Mesothelial cell of epicardium (in vitro differentiated cells): Measurements from ENCODE around the gene TGM2. TPM values are rescaled to one million over a fixed set of nuclear protein-coding genes. Genes with fewer than 3 reads are reported as not detected.

ENCODE experiments used
- DNase-seq, 2 experiments: peaks; one replicate each; pipeline ENCODE4 v3.0.0; 2021; ENCODE audit warnings: low spot score in 2 of 2; ENCODE audit not compliant: unreplicated experiment in 2 of 2
- H3K27ac Mint-ChIP-seq: 2 replicates; pipeline ENCODE4 v1.8.0; 2021; ENCODE audit warnings: mixed read lengths
- H3K27me3 Mint-ChIP-seq: 2 replicates; pipeline ENCODE4 v1.8.0; 2021; ENCODE audit warnings: low read depth, mixed read lengths
- H3K36me3 Mint-ChIP-seq: 2 replicates; pipeline ENCODE4 v1.8.0; 2021; ENCODE audit warnings: mixed read lengths
- H3K4me1 Mint-ChIP-seq: 2 replicates; pipeline ENCODE4 v1.8.0; 2021; ENCODE audit warnings: mixed read lengths
- H3K4me3 Mint-ChIP-seq: 2 replicates; pipeline ENCODE4 v1.8.0; 2021; ENCODE audit warnings: mild to moderate bottlenecking, moderate library complexity, mixed read lengths
- H3K9me3 Mint-ChIP-seq: 2 replicates; pipeline ENCODE4 v1.8.0; 2021; ENCODE audit warnings: mixed read lengths
- total RNA-seq: library from RNA; stranded (reverse); gene quantifications from 3 replicates; pipeline ENCODE4 v1.2.1, GENCODE V29; 2021
- TF ChIP-seq, protein P1 (sequence below): fragments of 200-600 bp; sonication (generic); IDR thresholded peaks from one replicate; pipeline ENCODE4 v1.5.0; 2021; ENCODE audit warnings: antibody characterized with exemption; ENCODE audit not compliant: unreplicated experiment

The TGM2 gene
- total RNA-seq, 1 donor from 2014 or later = 35.7 TPM

DNA sequence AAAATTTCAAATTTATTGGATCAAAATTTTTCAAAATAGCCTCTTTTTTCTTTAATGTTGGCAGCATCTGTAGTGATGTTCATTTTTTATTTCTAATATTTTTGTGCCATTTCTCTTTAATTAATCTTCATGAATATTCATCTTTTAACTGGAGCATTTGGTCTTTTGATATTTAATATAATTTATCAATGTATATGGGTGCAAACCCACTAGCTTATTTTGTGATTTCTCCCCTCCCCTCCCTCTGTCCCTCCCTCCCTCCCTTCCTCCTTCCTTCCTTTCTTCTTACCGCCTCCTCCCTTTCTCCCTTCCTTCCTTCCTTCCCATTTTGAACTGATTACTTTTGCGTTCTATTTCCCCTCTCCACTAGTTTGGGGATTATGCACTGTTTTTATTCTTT is 49.2 kb downstream of the TGM2 start:
- Mint-ChIP-seq H3K4me3 (no peak overlapping the region), H3K4me1 (peaks cover 20% of the 10 kb centered on the region), H3K27ac (no peak overlapping the region), H3K27me3 (no peaks in the 10 kb centered on the region), H3K36me3 (peaks cover 6% of the 10 kb centered on the region), H3K9me3 (peaks cover 16% of the 10 kb centered on the region)
- no peak for DNase-seq
- TF ChIP-seq, protein P1, sequence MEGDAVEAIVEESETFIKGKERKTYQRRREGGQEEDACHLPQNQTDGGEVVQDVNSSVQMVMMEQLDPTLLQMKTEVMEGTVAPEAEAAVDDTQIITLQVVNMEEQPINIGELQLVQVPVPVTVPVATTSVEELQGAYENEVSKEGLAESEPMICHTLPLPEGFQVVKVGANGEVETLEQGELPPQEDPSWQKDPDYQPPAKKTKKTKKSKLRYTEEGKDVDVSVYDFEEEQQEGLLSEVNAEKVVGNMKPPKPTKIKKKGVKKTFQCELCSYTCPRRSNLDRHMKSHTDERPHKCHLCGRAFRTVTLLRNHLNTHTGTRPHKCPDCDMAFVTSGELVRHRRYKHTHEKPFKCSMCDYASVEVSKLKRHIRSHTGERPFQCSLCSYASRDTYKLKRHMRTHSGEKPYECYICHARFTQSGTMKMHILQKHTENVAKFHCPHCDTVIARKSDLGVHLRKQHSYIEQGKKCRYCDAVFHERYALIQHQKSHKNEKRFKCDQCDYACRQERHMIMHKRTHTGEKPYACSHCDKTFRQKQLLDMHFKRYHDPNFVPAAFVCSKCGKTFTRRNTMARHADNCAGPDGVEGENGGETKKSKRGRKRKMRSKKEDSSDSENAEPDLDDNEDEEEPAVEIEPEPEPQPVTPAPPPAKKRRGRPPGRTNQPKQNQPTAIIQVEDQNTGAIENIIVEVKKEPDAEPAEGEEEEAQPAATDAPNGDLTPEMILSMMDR = no peak

DNA sequence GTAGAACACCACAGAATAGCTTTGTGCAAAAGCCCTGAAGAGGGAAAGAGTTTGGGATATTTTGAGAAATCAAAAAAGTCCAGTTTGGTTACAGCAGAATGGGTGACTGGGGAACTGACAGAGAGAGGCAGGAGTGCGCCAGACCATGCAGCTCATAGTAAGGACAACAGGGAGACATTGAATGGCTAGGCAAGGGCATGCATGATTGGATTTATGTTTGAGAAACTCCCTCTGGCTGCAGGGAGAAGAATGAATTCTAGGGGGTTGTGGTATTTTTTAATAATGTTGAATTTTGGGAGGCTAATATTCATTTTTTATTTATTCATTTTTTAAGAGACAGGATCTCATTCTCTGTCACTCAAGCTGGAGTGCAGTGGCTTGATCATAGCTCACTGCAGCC is 49.9 kb downstream of the TGM2 start:
- Mint-ChIP-seq H3K27ac (no peak overlapping the region), H3K36me3 (peaks cover 6% of the 10 kb centered on the region), H3K27me3 (no peaks in the 10 kb centered on the region), H3K9me3 (peaks cover 16% of the 10 kb centered on the region), H3K4me1 (peaks cover 24% of the 10 kb centered on the region), H3K4me3 (no peak overlapping the region)
- no peak for DNase-seq
- TF ChIP-seq, protein P1 = no peak

DNA sequence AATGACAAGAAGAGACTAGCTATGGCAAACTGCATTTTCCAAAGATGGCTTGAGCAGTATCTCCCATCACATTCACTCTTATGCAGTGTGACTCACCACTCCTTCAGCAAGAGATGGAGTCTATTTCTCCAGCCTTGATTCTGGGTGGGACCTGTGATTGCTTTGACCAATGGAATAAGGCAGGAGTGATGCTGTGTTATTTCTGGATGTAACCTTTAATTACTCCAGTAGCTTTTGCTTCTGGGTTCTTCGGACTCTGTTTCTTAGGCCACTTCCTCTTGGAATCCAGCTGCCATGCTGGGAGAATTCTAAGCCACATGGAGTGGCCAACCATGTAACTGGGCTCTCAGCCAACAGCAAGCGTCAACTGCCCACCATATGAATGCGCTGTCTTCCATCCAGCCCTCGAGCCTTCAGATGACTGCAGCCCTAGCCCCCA is 50.7 kb downstream of the TGM2 start:
- Mint-ChIP-seq H3K4me1 (peaks cover 31% of the 10 kb centered on the region), H3K27ac (no peak overlapping the region), H3K27me3 (no peaks in the 10 kb centered on the region), H3K4me3 (no peak overlapping the region), H3K9me3 (peaks cover 16% of the 10 kb centered on the region), H3K36me3 (peaks cover 6% of the 10 kb centered on the region)
- TF ChIP-seq, protein P1 = no peak
- no peak for DNase-seq

DNA sequence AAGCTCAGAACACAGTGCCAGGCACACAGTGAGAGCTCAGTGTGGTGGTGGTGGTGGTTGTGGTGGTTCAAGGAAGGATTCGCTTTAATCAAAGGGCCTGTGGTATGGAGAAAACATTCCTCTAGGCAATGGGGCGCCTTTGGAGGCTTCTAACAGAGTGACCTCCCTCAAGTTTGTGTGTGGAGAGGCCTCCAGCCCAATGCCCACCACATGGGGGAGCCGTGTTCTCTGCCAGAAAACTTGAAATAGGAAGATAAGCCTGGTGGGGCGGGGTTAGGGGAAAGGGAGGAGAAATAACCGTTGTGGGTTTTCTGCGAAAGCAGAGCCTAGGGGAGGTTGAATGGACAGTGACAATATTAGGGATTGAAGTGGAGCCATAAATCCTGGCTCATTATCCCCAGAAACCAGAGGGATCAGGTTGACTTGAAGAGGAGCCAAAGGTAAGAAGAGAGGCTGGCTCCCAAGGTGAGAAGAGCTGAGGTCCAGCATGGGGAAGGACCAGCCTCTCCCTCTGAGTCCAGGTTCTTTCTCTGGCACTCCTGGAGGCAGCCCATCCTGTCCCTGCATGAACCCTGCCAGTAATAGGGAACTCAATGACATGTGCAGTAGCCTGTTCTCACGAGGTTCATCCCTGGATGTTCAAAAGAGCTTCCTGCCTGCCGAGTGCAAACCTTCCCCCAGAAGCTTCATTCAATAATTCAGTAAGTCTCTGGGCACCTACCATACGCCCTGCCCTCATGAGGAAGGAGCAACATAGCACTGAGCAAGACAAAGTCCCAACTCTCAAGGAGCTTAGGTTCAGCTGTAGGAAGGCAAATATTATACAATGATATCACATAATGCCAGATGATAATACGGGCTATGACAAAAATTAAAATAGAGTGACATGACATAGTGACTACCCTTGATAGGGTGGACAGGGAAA is 51.4 kb downstream of the TGM2 start:
- TF ChIP-seq, protein P1 = no peak
- Mint-ChIP-seq H3K36me3 (peaks cover 6% of the 10 kb centered on the region), H3K9me3 (peaks cover 16% of the 10 kb centered on the region), H3K27me3 (no peaks in the 10 kb centered on the region), H3K4me3 (no peak overlapping the region), H3K27ac (no peak overlapping the region), H3K4me1 (peaks cover 38% of the 10 kb centered on the region)
- DNase-seq = no peak

DNA sequence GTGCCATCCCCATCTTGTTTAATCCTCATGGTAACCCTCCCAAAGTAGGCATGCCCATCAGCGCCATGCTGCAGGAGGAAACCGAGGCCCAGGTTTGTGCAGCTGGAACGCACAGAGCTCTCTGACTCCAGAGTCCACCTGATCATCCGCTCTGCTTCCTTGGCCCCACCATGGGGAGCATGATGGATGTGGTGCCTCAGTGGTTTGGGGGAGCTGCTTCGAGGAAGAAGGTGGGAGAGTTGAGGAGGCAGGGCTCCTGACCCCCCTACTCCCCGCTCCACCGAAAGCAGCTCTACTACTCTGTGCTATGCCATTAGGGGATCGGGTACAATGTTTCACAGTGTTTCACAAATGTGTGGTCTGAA is 52.2 kb downstream of the TGM2 start:
- peaks cover 16% of the 10 kb centered on the region for H3K9me3 Mint-ChIP-seq
- H3K27me3 Mint-ChIP-seq = no peaks in the 10 kb centered on the region
- peaks cover 6% of the 10 kb centered on the region for H3K36me3 Mint-ChIP-seq
- peaks cover 43% of the 10 kb centered on the region for H3K4me1 Mint-ChIP-seq
- H3K27ac Mint-ChIP-seq = no peak overlapping the region
- DNase-seq = no peak
- TF ChIP-seq, protein P1 = no peak
- H3K4me3 Mint-ChIP-seq = no peak overlapping the region
